Embryonic facial prominence (tissue), 1 donor: ENCODE measurements around the gene LPCAT1.
"Not testable (repeated sequence)": the region's sequence is repeated elsewhere in the genome, so short reads cannot be mapped to it uniquely, and the experiment has no call there.

ENCODE experiments used
- DNase-seq: peaks from one replicate; pipeline ENCODE4 v3.0.0-alpha.2; 2016; ENCODE audit errors: extremely low spot score

The LPCAT1 gene

DNA sequence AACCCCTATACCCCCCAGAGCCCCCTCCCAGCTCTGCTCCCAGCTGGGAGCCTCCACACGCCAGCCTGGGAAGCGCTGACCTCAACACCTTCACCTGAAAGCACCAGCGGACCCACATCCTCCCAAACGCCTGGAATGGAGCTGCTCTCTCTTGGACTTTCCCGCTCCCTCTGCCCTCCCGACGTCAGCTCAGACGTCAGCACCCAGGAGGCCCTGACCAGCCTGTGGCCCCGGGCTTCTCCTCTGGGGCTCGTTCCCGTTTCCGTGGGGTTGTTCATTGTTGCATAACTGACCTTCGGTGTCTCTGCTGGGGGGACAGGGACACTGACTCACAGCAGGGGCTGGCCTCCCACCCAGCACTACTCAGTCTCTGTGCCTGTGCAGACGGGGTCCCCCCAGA, 43.5 kb downstream of the LPCAT1 start:
- no peak for DNase-seq

DNA sequence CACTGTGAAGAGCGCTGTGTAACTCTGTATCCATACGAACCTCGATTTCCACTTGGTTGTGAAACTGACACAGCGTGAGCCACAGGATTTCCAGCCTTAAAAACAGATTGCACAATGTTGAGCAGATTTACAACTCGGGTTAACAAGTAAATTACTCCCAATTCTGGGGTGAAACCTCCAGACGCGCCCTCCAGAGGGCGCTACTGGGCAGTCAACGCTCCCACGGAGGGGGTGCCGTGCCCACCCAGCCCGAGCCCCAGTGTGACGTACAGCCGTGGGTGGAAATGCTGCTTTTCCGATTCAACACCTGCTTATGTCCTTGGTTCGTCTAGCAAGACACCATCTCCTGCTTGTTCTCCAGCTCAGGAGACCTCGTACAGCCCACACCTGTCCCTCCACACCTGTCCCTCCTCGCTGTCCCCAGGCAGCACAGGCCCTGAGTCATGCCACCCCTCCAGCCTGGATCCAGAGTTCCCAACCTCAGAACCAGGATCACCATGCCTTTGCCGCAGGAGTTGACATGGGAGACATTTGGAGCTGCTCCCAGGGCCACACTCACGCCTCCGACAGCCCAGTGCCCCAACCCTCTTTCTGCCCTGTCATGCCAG, 44.1 kb downstream of the LPCAT1 start:
- no peak for DNase-seq

DNA sequence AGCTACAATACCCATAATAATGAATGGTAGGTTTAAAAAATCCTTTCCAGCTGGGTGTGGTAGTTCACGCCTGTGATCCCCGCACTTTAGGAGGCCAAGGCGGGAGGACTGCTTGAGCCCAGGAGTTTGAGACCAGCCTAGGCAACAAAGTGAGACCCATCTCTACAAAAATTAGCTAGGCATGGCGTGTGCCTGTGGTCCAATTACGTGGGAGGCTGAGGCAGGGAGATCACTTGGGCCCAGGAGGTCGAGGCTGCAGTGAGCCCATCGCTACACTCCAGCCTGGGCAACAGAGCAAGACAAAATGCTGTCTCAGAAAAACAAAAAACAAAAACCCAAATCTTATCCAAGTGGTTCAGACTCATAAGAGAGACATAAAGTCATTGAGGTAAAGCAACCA, 44.7 kb downstream of the LPCAT1 start:
- DNase-seq = no peak

DNA sequence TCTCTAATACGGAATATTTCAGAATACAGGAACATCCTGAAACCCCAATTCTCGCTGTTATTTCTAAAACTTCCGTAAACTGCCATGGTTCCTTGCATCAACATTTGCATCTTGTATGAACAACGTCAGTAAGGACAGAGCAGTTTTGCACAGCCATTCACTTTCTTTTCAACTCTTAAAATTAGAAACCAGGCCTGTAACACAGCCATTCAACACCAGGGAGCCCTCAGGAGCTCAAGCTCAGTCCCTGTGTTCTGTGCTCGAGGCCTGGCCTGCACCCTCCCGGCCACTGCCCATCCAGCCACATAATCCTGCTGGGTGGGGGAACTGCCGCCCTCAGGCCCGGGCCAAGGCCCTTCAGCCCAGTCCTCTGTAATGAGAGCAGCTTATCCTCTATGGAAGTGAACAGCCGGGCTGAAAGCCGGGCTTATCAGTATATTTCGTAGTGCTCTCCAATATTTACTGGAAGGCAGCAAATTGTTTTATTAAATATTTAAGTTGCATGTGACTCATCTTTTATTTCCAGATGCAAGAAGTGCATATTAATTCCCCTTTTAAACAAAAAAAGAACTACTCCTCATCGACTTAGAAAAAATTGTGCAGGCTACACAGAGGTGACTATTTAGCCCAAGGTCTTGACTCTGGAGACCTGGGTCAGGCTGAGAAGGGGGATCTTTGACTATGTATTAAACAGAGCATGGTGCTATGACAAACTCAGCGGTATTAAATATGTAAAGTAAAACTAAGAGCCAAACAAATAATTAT, 45.3 kb downstream of the LPCAT1 start:
- DNase-seq = no peak

DNA sequence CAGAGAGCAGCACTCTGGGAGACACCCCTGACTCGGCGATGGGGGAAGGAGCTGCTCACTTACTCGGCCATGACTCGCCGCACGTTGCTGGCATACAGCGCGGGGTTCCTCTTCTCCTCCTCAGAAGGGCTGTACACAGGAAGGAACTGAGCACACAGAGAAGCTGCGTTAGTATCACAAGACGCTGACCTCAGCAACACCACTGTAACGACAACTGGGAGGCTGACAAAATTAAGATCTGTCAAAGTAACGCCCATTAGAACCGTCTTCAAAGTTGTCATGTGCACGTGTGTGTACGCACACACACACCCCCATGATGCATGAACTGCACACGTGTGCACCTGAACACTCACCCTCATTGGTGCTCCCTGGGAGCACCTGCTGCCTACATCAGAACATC, 46.4 kb downstream of the LPCAT1 start:
- DNase-seq = no peak

DNA sequence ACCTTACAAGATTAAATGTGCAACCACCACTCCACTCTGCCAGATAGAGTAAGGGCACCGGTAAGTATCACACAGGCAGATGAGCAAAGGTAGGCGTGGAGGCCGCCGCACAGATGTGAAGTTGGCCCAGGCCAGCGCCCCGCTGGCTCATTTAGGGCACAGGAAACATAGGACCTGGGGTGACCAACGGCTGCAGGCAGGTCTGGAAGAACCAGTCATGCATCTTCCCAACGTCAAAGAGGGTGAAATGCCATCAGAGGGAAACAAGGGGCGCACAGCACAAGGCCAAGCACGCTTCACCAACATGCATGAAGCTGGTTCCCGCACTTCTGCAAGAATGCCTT, 46.8 kb downstream of the LPCAT1 start:
- DNase-seq = no peak

DNA sequence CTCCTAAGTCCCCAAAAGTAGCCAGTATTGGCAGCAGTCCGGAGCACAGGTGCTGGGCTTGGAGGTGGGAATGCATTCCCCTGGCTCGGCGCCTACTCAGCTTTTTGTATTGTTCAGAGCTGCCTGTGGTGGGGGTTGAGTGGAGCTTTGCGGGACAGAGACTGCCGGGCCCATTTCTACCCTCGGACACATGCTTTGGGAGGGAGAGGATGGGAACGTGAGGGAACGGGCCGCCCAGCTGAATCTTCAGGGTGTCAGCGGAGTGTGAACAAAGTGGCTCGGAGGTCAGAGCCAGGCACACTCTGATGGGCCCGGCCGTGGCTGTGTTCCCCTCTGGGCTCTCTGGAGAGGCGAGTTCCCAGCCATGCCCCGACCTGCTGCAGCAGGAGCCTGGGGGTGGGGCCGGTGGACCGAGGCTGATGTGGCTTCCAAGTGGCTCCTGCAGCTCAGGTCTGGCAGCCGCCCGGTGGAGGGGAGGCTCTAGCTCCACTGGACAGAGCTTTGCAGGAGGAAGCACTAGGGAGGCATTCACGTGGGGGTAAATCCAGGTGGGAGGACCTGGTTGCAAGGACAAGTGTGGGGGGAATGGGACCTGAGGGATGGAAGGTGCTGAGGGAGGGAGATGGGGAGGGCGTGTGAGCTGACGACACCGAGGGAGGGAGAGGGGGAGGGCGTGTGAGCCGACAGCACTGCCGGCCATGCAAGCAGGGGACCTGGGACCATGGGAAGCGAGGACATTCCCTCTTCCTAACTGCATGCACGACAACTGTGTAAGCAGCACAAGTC, 47.4 kb downstream of the LPCAT1 start:
- no peak for DNase-seq

DNA sequence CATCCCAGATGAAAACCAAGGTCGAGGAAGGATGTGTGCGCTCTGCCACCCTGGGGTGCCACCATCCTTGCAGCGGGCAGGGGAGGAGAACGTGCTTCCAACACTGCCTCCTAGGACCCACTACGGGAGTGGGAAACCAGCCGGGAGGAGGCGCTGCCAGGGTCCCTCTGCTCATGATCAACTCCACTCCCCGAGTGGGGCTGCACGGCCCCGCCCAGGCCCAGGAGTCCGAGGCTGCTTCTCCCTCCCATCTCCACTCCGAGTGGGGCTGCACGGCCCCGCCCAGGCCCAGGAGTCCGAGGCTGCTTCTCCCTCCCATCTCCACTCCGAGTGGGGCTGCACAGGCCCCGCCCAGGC, 48.2 kb downstream of the LPCAT1 start:
- not testable (repeated sequence) for DNase-seq

DNA sequence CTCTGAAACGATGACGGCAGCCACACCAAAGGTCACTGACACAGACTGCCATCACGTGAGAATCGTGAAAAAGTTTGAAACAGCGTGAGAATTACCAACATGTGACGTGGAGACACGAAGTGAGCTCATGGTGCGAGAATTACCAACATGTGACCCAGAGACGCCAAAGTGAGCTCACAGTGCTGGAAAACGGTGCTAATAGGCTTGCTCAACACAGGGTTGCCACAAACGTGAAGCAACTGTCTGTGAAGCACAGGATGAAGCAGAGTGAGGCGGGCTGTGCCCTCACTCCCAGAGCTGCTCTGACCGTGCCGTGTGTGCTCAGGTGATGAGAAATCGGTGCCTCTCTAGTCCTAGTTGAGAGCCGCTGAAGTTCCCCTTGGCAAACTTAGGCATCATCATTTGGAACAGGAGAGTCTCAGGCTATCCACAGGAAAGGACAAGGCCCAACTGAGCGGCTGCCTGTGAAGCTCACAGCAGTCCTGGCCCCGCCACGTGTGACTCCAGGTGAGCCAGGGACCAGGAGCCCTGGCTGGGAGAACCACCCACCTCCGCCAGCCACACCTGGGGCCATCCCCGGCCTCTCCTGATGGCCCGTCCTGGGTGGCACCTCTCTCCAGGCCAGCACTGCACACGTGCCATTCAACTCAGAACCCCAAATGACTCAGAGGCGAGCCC, 48.8 kb downstream of the LPCAT1 start:
- no peak for DNase-seq

DNA sequence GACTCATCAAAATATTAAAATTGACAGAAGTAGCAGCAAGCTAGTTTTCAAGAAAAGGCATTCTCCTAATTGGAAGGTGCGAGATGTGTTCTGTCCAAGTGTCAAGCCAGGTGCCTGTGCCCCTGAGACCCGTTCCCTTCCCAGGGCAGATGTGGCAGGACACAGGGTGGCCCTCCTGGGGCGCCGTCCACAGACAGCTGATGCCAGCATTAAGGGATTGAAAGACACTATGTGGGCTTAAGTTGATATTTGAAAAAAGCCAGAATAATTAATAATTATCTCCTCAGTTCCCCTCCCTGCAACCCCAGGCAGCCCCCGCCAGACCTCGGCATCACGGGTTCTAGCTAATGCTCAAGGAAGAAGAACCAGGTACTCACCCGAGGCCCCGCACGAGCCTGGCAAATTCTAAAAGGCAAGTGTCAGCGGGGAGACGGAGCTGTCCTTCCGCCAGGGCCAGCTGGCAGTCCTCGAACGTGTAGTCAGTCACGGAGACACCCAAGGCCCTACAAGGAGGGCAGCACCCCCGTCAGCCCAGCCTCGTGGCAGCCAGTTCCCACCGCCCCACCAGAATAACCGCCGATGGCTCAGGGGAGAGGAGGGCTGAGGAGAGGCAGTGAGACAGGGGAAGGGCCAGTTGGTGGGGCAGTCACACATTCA, 49.4 kb downstream of the LPCAT1 start:
- DNase-seq = no peak

DNA sequence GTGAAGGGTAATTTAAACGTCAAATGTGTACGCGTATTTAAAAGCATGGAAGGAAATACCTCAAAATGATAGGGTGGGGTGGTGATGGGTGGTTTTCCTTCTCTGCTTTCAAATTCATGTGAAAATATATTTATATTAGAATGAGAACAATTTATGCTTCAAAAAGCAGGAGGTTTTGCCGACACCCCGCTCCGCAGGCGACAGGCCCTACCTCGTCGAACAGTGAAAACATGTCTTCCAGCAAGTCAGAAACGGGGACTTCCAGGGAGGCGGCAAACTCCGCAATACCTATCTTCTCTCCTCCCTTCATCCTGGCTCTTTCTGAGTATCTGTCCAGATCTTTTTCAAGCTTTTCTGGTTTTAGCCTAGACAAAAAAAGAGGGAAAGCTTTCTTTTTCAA, 50.0 kb downstream of the LPCAT1 start:
- no peak for DNase-seq

DNA sequence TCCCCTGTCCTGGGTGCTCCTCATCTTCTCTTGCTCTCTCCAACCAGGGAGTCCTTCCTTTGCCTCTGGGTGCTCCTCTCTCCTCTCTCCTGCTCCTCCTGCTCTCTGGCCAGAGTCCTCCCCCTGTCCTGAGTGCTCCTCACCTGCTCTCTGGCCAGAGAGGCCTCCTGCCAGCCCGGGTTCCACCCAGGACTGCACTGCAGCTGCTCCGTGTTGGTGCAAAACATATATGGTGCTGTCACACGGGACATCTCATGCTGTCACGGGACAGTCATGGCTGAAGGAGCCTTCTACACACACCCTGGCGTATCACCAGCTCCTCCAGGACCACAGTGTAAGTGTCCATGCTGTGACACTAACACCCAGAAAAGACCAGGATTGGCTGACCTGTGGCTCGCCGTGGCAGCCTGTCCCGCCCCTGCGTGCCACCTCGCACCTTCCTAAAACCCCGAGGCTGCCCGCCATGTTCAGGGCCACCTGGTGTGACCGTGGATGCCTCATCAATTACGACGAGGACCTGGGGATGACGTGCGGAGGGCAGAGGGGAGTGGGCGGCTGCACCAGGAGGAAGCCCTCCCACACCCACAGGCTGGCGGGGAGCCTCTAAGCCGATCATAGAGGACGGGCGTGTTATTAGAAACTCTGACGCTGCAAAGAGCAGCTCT, 50.7 kb downstream of the LPCAT1 start:
- DNase-seq = no peak

DNA sequence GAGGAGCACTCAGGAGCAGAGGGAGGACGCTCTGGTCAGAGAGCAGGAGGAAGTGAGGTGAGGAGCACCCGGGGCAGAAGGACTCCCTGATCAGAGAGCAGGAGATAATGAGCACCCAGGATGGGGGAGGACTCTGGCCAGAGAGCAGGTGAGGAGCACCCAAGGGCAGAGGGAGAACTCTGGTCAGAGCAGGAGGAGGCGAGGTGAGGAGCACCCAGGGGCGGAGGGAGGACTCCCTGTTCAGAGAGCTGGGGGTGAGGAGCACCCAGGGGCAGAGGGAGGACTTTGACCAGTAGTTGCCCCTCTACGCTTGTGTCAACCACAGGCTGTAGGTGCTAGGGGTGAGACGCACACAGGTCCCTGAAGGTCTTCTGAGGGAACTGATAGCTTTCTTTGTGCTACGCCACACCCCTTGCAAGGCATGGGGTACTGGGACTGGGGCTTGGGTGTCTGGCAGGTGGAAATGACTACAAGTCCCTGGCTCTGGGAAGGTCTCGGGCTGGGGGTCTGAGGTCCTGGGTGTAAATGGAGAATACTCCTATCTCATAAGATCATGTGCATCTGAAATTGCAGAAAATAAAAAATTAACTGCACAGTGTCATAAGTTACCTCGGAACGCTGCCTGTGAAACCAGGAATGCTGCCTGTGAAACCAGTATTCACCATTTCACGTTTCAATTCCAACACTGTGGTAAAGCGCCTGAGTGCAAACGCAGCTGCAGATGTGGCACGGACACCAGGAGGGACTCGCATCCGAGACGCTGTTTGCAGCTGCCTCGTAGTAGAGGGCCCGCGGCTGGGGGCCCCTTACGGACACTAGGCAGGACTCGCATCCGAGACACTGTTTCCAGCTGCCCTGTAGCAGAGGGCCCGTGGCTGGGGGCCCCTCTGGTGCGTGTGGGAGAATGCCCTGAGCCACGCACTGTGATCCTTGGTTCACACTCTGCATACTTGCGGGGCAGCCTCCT, 51.5 kb downstream of the LPCAT1 start:
- no peak for DNase-seq

DNA sequence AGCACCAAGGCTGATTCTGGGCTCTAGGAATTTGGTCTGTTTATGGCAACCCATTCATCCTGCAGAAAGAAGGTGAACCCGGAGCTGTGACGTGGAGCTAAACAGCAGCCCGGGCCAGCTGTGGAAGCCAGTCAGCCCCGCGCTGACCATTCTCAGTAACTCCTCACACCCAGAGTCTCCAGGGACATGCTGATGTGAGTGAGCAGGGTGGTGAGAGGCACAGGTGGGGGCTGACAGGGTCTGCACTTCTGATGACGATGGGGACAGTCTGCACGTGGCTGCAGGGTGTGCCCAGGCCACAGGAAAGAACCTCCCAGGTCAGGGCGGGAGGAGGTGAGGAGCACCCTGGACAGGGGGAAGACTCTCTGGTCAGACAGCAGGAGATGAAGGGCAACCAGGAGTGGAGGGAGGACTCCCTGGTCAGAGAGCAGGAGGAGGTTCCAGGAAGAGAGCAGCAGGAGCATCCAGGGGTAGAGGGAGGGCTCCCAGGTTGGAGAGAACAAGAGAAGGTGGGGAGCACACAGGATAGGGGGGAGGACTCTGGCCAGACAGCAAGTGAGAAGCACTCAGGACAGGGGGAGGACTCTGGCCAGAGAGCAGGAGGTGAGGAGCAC, 52.4 kb downstream of the LPCAT1 start:
- no peak for DNase-seq

DNA sequence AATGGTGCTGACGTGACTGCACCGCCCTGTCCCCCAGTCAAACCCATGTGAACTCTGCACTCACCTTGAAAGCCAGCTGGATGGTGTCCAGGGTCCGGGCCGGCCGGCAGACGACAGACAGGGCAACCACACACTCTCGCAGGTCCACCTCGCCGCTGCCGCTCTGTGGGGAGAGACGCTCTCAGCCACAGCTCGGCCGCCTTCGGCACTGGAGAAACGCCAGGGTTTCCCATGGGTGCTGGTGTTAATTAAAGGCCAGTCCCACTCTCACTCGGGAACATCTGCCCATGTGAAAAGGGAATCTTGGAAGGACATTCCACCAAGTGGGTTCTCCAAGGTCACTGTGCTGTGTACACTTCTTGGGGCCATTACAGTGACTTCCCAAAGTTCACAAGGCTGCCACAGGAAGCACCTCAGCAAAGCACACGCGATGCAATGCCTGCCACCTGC, 53.0 kb downstream of the LPCAT1 start:
- no peak for DNase-seq

DNA sequence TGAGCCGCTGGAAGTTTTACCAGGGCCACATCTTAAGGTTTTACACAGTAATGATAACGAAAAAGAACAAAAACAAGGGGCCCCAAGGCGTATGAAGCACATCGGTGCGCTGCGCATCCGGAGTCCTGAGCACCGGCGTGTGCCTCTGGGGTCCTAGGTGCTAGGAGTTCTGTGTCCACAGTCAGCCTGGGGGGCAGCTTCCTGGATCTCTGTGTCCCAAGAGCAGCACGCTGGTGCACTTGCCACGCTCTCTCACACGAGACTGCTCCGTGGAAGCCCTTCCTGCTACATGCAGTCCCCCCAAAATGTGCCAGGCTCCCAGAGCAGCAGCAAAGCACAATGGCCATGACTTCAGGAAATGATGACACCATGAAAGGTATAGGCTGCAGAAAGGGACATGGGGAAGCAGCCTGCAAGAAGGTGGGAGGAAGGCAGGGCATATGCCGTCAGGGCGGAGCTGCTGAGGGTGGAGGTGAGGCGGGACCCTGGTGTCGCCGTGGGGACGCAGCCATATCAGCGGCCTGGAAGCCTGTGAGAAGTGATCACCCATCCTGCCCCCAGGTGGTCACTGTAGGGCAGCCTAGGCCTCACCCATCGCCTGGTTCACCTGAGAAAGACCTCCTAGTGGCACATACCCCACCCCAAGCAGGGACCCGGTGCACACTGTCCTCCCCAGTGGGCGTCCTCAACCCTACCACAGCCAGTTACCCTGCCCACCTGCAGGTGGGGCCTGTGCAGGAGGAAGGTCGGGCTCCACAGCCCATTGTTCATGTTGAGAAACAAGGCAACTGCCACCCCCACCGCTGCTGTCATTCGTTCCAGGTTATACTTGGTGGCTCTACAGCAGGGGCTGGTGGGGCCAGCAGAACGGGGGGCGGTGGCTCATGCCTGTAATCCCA, 54.9 kb downstream of the LPCAT1 start:
- DNase-seq = no peak

DNA sequence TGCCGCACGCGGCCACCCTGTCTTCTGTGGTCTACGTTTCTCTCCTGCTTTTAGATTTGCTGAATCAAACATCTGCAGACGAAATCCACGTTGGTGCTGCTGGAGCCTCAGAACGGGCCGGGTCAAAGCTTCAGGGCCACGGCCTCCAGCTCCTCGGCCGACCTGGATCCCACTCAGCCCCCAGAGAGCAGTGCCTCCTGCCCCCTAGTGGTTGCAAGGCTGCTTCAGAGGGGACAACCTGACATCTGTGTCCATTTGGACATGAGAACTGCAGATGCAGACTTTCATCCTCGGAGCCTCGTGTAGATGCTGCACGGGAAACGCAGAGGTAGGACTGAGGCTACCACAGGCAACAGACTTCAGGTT, 55.5 kb downstream of the LPCAT1 start:
- no peak for DNase-seq

DNA sequence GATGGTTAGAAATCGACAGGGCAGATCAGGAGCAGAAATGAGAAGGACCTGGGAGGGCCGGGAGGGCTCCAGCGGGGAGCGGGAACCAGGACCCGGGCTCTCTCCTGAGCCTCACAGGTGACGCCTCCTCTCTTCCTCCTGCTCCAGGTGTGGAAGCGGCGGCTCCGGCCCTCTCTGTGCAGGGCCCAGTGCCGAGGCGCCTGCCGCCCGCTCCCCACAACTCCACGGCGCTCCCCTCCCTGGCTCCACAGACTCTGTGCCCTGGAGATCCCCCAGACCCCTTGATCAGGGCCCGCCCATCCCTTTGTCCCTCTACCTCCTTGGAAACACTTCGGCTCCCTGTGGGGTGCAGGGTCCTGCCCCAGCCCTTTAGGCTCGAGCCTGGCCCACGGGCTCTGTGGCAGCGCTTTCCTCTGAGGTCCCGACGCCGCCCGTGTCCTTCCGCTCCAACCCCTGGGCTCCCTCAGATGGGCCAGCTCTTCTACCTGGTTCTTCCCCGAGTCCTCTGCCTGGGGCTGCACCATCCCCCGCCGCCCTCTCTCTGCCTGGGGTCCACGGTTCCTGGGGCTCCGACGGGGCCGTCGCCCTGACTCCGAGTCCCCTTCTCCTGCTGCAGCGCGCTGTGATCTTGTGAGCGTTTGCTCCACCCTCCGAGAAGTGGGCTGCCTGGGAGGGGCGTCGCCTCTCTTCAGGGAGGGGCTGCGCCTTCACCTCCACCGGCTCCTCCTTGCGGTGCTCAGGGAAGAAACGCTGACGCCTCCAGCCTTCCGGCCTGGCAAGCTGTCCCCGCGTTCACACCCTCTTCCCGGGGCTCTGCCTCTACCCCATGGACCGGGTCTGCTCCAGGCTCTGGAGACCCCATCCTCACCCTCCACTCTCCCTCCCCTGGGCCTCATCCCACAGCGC, 56.2 kb downstream of the LPCAT1 start:
- no peak for DNase-seq
